Stimulated activated CD8-positive, alpha-beta memory T cell treated with anti-CD3 and anti-CD28 coated beads, Interleukin-7, amount 100 ng/mL, for 24 hours (primary cell): ENCODE data around the gene MUC22.
"Not testable (repeated sequence)": the region's sequence is repeated elsewhere in the genome, so short reads cannot be mapped to it uniquely, and the experiment has no call there.

ENCODE experiments used
- DNase-seq: peaks from one replicate; pipeline ENCODE4 v3.0.0-alpha.2; 2020; ENCODE audit warnings: low read depth

The MUC22 gene

DNA sequence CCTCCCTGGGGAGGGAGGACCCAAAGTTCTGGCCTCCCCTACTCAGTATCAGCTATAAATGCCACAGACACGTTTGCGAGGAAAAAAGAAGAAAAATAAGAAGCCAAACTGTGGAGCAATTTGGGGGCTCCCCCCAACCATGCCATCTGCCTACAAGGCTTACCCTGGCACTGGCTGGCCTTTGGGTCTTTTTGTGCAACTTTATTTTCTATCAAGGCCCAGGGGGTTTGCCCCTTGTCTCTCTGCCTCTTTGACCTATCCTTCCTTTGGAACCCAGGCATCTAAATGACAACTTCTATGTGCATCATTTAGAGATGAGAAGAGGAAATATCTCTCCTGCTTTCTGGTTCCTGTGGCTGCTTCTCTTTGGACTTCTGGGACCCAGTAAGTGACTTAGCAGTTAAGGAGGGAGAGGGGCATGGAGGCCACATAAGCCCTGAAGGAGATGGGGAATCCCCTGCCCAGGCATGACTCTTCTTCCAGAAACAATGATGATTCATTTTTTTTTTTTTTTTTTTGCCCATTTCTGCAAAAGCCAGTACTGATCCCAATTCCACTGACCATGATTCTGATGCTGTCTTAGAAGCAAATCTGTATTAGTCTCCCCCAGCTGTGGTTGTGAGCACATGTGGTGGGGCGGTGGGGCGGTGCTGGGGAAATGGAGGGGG is at the start of gene MUC22:
MUC22 (plus strand) TSS at position 82 of the 668 bp plus-strand sequence; CDS start at position 315, 233 bp downstream.
- no peak for DNase-seq

DNA sequence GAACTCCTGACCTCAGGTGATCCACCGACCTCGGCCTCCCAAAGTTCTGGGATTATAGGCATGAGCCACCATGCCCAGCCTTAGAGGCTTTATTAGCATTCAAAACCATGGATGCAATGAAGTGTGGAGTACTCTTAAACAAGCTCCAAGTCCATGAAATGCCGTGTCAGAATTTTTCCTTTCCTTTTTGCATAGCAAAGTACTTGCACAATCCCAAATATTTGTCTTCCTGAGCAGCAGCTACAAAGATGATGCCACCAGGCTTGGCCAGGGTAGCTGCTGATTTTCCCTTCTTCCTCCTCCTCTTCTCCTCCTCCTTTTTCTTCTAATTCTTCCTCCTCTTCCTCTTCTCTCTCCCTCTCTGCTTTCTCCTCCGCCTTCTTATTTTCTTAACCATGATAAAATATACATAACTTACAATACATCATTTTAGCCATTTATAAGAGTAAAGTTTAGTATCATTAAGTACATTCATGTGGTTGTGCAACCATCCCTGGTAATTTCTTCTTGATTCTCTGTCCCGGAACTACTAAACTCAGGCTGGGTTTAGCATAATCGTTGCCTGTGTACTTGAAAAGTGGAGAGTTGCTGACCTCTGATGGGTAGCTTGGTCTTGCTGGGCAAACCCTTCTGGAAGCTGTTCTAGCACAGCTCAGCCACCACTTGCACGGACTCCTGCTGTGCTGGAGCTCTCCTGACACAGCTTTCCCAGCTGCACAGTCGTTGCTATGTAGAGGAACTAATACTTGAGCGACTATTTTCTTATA is 49.2 kb upstream of the MUC22 start:
- no peak for DNase-seq

DNA sequence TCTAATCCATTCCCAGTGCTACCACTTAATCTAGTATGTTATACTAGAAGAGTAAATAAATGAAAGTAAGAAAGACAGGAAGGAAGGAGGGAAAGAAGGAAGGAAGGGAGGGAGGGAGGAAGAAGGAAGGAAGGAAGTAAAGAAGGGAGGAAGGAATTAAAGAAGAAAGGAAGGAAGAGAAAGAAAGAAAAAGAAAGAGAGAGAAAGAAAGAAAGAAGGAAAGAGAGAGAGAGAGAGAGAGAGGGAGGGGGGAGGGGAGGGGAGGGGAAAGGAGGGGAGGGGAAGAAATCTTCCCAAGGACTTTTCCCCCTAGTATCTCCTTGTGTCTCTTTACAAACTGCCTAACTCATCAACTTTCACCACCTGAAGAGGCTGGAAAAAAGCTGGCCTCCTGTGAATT is 47.6 kb upstream of the MUC22 start:
- DNase-seq = no peak

DNA sequence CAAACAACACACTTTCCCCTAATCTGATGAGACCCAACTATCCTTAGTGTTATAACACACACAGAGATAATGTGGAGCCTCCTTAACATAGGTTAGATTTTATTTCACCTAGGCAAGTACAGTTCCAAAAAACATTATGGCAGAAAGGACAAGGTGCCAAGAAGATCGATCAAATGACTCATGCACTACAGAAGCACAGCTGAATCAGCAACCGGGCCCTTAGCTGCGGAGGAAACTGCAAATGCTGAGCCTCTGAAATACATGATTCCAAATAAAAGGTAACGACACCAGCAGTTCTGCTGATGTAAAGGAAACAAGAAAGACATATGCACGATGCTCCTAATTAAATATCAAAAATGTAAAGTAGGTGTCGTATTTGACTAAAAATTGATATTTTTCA is 46.6 kb upstream of the MUC22 start:
- DNase-seq = no peak

GRCh38 chr6:30964075-30964474 is 46.2 kb upstream of the MUC22 start:
- no peak for DNase-seq

- no peak for DNase-seq
Measured at GRCh38 chr6:30965140-30965601, 45.1 kb upstream of the MUC22 start.

DNA sequence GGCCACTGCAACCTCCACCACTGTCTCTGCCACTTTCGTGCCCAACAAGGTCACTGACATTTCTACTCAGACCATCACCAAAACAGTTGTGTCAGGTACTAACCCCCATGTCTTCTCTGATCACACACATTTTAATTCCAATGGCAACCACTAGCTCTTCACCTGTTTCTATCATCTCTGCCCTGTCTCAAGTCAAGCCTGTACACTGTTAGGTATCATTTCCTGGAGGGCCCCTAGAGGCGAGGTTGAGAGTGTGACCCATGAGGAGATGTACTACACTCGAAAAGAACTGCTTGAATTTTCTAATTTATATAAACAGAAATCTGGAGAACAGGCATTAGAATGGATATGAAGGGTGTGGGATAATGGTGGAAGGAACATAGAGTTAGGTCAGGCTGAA is 44.1 kb upstream of the MUC22 start:
- DNase-seq = no peak

DNA sequence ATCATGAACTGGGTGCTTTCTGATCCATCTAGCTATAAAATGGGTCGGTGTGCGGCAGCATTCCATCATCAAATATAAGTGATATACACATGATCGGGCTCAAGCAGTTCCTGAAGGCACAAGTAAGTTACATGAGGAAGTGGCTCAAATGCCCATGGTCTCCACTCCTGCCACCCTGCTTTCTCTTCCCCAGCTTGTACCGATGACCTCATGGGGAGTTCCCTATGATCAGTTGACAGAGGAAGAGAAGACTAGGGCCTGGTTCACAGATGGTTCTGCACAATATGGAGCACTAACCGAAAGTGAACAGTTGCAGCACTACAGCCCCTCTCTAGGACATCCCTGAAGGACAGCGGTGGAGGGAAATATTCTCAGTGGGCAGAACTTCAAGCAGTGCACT is 41.1 kb upstream of the MUC22 start:
- DNase-seq = not testable (repeated sequence)

DNA sequence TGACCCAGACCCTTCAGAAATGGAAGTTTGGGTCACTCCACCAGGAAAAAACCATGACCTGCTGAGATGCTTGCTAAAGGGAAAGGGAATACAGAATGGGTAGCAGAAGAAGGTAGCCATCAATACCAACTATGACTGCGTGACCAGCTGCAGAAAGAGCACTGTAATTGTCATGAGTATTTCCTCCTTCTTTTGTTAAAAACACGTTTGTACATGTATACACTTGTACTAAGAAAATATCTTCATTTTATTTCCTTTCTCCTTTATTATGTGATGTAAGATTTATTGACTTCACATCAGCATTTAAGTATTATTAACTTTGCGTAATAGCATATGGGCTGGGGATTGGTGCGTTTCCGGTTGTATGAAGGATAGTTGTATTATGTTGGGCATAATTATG is 39.3 kb upstream of the MUC22 start:
- DNase-seq = no peak

DNA sequence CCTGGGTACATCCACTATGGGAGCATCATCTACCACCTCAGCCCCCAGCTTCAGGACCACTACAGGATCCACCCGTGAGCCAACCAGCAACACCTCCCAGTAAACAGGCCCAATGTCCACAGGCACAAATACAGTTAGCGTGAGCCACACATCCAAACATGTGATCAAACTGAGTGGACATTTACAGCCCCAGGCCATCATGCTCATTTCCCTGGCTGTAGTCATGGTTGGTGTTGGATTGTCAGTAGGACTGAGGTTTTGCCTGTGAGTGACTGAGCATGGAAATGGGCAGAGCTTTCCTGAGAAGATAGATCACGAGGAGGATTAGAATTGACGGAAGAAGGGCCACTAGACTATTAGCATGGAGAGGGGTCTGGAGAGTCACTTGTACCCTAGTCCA is 37.5 kb upstream of the MUC22 start:
- DNase-seq = no peak

DNA sequence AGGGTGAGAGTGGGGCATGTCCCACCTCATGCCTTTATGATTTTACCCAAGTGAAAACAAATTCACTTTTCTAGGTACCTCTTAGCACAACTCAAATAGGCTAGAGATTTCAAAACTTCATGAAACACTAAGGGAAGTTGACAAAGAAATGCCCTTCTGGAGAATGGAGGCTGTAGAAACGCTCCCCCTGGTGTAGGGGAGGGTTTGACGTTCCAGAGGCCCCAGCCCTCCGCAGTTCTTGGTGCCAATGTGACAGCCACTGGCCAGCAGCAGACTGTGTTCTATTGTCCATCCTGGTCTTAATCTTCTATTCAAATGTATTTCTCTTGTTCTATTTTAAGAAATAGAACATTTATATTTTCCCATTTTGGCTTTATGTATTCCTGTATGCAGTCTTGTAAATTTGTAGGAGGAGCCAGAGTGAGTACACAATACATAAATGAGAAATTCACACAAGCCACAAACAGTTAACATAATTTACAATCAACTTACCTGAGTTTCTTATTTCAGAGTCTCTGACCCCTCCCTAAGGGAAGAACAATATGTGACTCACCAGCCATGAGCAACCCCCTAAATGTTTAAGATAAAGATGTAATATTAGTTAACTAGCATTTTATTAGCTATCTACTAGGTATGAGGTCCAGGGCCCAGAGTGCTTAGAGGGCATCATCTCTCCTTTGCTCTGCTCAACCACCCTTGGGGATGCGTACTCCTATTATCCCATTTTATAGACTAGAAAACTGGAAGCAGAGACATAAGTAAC is 35.6 kb upstream of the MUC22 start:
- no peak for DNase-seq

GRCh38 chr6:30979141-30979540 is 31.1 kb upstream of the MUC22 start:
- DNase-seq = no peak

DNA sequence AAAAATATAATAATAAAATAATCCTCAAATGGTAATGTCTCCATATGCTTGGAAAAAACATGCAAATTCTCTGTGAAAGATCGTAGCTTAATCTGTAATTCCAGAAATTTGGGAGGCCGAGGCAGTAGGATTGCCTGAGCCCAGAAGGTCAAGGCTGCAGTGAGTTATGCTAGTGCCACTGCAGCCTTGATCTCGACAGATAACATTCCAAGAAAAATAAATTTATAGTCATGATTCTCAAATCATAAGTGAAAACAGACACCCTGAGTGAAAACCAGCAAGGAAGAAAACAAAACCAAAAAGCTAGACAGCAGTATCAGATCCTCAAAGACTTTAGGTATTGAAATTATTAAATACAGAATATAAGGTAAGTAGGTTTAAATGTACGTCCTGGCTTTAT is 30.6 kb upstream of the MUC22 start:
- no peak for DNase-seq

- no peak for DNase-seq
Measured at GRCh38 chr6:30981942-30982772, 28.1 kb upstream of the MUC22 start.

DNA sequence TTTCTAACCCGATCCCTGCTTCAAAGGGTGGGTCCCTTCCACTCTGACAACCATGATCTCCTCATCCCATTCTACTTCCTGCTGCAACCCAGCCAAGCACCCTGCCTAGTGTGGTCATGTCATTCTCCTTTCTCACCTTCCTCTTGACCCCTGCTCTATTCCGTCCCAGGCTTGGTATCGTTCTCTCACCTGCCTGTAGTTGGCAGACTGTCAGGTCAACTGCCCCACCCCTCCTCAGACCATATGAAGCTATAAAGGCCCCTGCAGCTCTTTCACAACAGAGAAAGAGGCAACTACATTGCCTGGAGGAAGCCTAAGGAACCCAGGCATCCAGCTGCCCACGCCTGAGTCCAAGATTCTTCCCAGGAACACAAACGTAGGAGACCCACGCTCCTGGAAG is 26.8 kb upstream of the MUC22 start, which contains the start of gene MUC21:
MUC21 (plus strand) TSS at position 280 of the 400 bp plus-strand sequence. CDS start 241 bp downstream, outside the sequence.
- DNase-seq = no peak

DNA sequence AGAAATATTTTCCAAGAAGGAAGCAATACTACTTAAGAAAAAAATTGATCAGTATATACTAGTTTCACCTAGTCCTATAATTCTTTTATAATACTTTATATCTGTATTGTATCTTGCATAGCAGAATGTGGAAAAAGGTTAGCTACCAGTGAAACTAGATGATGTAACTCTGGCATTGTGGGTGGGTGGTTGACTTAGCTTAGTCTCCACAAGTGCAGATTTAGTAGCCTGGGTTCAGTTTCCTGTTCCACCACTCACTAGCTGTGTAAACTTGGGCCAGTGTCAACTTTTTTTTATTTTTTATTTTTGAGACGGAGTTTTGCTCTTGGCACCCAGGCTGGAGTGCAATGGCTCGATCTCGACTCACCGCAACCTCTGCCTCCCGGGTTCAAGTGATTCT is 24.8 kb upstream of the MUC22 start:
- no peak for DNase-seq

GRCh38 chr6:30987304-30987703 is 23.0 kb upstream of the MUC22 start:
- no peak for DNase-seq

DNA sequence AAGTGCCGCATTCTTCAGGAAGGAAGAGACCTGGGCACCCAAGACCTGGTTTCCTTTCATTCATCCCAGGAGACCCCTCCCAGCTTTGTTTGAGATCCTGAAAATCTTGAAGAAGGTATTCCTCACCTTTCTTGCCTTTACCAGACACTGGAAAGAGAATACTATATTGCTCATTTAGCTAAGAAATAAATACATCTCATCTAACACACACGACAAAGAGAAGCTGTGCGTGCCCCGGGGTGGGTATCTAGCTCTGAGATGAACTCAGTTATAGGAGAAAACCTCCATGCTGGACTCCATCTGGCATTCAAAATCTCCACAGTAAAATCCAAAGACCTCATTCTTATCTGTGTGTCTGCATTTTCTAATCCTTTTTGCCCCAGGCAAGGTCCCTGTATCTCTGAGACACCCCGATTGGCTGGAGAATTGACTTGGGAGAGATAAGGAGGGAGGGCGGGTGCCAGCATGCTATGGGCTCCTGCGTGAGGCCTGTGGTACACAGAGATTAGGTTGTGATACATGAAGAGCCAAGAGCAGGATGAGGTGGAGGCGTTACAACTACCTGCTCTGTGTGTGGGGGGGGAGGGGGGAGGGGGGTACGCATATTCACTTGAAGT is 22.0 kb upstream of the MUC22 start:
- DNase-seq = no peak

- no peak for DNase-seq
Measured at GRCh38 chr6:30990422-30991086, 19.7 kb upstream of the MUC22 start.

DNA sequence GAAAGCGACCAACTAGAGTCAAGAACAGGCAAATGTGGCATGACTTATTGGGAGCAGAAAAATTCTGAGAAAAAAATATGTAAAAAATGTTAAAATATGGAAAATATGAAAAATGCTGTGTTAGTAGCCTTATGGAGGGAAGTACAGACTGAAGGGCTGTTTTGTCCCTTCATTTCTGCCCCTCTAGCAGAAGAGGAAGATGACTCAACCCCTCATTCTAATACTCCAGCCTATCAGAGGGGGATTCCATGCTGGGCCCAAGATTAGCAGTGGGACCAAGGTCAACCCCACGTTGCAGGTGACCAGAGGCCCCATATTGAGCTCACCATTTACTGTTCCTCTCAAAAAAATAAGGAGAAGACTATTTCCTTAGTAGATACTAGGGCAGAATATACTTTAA is 18.4 kb upstream of the MUC22 start:
- no peak for DNase-seq

GRCh38 chr6:30997301-30997700 is 13.0 kb upstream of the MUC22 start:
- DNase-seq = no peak
